ENCODE results near the gene CPNE7.
"Not testable (repeated sequence)": the region's sequence is repeated elsewhere in the genome, so short reads cannot be mapped to it uniquely, and the experiment has no call there.

Gene CPNE7

GRCh38 chr16:89624777-89625761 is 49.5 kb downstream of the CPNE7 start:
- Histone ChIP-seq H3K4me1 (ENCODE audit: low read depth, poor library complexity, severe bottlenecking) (no peaks in the 10 kb centered on the region), H3K27ac (no peak overlapping the region), H3K27me3 (ENCODE audit: insufficient read depth, low read depth) (peaks cover 95% of the 10 kb centered on the region), H3K36me3 (ENCODE audit: insufficient read depth) (no peaks in the 10 kb centered on the region), H3K79me2 (ENCODE audit: insufficient read depth, low read depth) (no peaks in the 10 kb centered on the region), H2AFZ (ENCODE audit: low read depth) (no peak overlapping the region), H3K9ac (no peak overlapping the region), H4K20me1 (ENCODE audit: insufficient read depth) (no peaks in the 10 kb centered on the region), H3K4me3 (IDR thresholded peaks at IDR 0.05; ENCODE audit: insufficient read depth, low read depth, low read length) (no peak overlapping the region), H3K4me2 (no peak overlapping the region)
- no peak for TF ChIP-seq CTCF (conservative IDR thresholded peaks at IDR 0.05; ENCODE audit: low read depth, low read length)

DNA sequence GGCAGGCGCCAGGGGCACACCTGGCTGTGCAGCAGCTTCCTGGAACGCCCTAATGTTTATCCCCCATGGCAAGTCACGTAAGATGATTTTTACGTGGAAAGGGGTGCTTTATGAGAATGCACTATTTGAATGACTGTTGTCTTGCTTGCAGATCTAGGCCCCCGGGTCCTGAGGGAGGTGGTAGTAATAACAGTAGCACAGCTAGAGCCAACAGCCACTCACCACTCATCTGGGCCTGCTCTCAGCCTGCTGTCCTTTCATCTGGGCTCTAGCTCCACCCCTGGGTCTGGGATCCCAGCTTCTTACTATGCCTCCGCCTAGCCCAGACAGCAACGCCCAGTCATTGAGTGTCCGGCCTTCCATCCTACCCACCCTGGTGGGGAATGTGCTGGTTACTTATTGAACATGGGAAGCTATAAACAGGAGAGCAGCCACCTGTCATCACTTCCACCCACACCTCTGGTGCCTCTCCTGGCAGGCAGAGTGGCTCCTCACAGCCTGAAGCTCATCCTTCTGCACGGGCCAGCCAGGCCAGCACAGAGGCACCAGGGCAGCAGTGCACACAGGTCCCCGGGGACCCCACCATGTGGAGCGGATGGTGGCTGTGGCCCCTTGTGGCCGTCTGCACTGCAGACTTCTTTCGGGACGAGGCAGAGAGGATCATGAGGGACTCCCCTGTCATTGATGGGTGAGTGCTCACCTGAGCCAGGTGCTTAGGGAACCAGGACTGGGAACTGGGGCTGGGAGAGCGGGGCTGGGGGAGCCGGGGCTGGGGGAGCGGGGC is 54.5 kb downstream of the CPNE7 start:
- no peak for TF ChIP-seq CTCF (conservative IDR thresholded peaks at IDR 0.05; ENCODE audit: low read depth, low read length)

GRCh38 chr16:89633064-89633631 is 57.6 kb downstream of the CPNE7 start:
- no peaks in the 10 kb centered on the region for H3K79me2 ChIP-seq (ENCODE audit: insufficient read depth, low read depth)
- H3K4me3 ChIP-seq (IDR thresholded peaks at IDR 0.05; ENCODE audit: insufficient read depth, low read depth, low read length): no peak overlapping the region
- no peak overlapping the region for H2AFZ ChIP-seq (ENCODE audit: low read depth)
- H3K4me1 ChIP-seq (ENCODE audit: low read depth, poor library complexity, severe bottlenecking): no peaks in the 10 kb centered on the region
- no peak overlapping the region for H3K4me2 ChIP-seq
- no peaks in the 10 kb centered on the region for H3K36me3 ChIP-seq (ENCODE audit: insufficient read depth)
- no peak overlapping the region for H3K9ac ChIP-seq
- no peaks in the 10 kb centered on the region for H4K20me1 ChIP-seq (ENCODE audit: insufficient read depth)
- H3K27ac ChIP-seq: no peak overlapping the region
- no peak for TF ChIP-seq CTCF (conservative IDR thresholded peaks at IDR 0.05; ENCODE audit: low read depth, low read length)
- H3K27me3 ChIP-seq (ENCODE audit: insufficient read depth, low read depth): peaks cover 87% of the 10 kb centered on the region

More for the DNA sequence above, 54.5 kb downstream of the CPNE7 start:
- H3K27ac ChIP-seq: no peak overlapping the region
- H3K4me1 ChIP-seq (ENCODE audit: low read depth, poor library complexity, severe bottlenecking): no peaks in the 10 kb centered on the region
- H2AFZ ChIP-seq (ENCODE audit: low read depth): no peak overlapping the region
- H3K36me3 ChIP-seq (ENCODE audit: insufficient read depth): no peaks in the 10 kb centered on the region
- H3K27me3 ChIP-seq (ENCODE audit: insufficient read depth, low read depth): peaks cover 91% of the 10 kb centered on the region
- no peak overlapping the region for H3K9ac ChIP-seq
- no peaks in the 10 kb centered on the region for H4K20me1 ChIP-seq (ENCODE audit: insufficient read depth)
- H3K79me2 ChIP-seq (ENCODE audit: insufficient read depth, low read depth): no peaks in the 10 kb centered on the region
- no peak overlapping the region for H3K4me3 ChIP-seq (IDR thresholded peaks at IDR 0.05; ENCODE audit: insufficient read depth, low read depth, low read length)
- no peak overlapping the region for H3K4me2 ChIP-seq

GRCh38 chr16:89634463-89635385 is 59.2 kb downstream of the CPNE7 start:
- not testable (repeated sequence) for H2AFZ ChIP-seq (ENCODE audit: low read depth); H3K27ac ChIP-seq; H3K79me2 ChIP-seq (ENCODE audit: insufficient read depth, low read depth); H4K20me1 ChIP-seq (ENCODE audit: insufficient read depth); H3K4me3 ChIP-seq (IDR thresholded peaks at IDR 0.05; ENCODE audit: insufficient read depth, low read depth, low read length); H3K9ac ChIP-seq; H3K4me1 ChIP-seq (ENCODE audit: low read depth, poor library complexity, severe bottlenecking); H3K4me2 ChIP-seq; H3K36me3 ChIP-seq (ENCODE audit: insufficient read depth)
- peaks cover 74% of the 10 kb centered on the region for H3K27me3 ChIP-seq (ENCODE audit: insufficient read depth, low read depth)
